ENCODE measurements around the gene KAZN.

GRCh38 chr1:14948112-14948652 lies 349.7 kb downstream of the KAZN start:
- TF ChIP-seq GATA2 (CRISPR knock-in tag; IDR thresholded peaks at IDR 0.05) (no peak), FOXM1 (IDR thresholded peaks at IDR 0.05; ENCODE audit: low read depth) (no peak), REST (IDR thresholded peaks at IDR 0.05; ENCODE audit: low read depth, low read length) (no peak), CTCF (IDR thresholded peaks at IDR 0.05) (no peak), FOXJ3 (CRISPR knock-in tag; IDR thresholded peaks at IDR 0.05) (no peak), USF2 (IDR thresholded peaks at IDR 0.05; ENCODE audit: borderline replicate concordance, low read depth, low read length) (no peak), MAX (IDR thresholded peaks at IDR 0.05; ENCODE audit: low read depth) (no peak), EZH2phosphoT487 (IDR thresholded peaks at IDR 0.05; ENCODE audit: borderline replicate concordance, low read depth) (no peak), RFX5 (IDR thresholded peaks at IDR 0.05; ENCODE audit: low read length) (no peak), TEAD4 (IDR thresholded peaks at IDR 0.05; ENCODE audit: borderline replicate concordance, insufficient read depth) (no peak), ZBTB33 (IDR thresholded peaks at IDR 0.05; ENCODE audit: borderline replicate concordance, low read depth) (no peak), SIN3A (IDR thresholded peaks at IDR 0.05; ENCODE audit: borderline replicate concordance, low read depth, low read length) (no peak), NFIC (IDR thresholded peaks at IDR 0.05; ENCODE audit: borderline replicate concordance) (no peak), USF1 (IDR thresholded peaks at IDR 0.05; ENCODE audit: borderline replicate concordance, low read depth) (peak; percentile 25; the same call in 1 of the 2 replicates)
